Neural cell (in vitro differentiated cells): ENCODE results near the gene MCMBP. TPM values are rescaled to one million over a fixed set of nuclear protein-coding genes. Genes with fewer than 3 reads are reported as not detected.

Experiments
- H2AFZ ChIP-seq: fragments of 200-600, 300-800 bp; sonication (generic), shearing (Covaris generic); 2 replicates; pipeline ENCODE4 v1.6.0; 2014; ENCODE audit warnings: low read depth, mild to moderate bottlenecking, antibody characterized with exemption, low read length, moderate library complexity
- H3F3A ChIP-seq: fragments of 200-600 bp; shearing (Covaris generic); 2 replicates; pipeline ENCODE4 v1.6.1; 2016; ENCODE audit warnings: mild to moderate bottlenecking, moderate library complexity, mixed read lengths, antibody characterized with exemption, low read length; ENCODE audit not compliant: insufficient read depth, poor library complexity, severe bottlenecking
- H3K27ac ChIP-seq: fragments of 200-600, 300-800 bp; sonication (generic), shearing (Covaris generic); 2 replicates; pipeline ENCODE4 v1.5.1; 2014; ENCODE audit warnings: mild to moderate bottlenecking, low read length, moderate library complexity
- H3K27me3 ChIP-seq: fragments of 300-800, 200-600 bp; sonication (generic), shearing (Covaris generic); 2 replicates; pipeline ENCODE4 v1.6.0; 2014; ENCODE audit warnings: mild to moderate bottlenecking, low read depth, low read length, moderate library complexity; ENCODE audit not compliant: insufficient read depth
- H3K36me3 ChIP-seq: fragments of 300-800, 200-600 bp; sonication (generic), shearing (Covaris generic); 2 replicates; pipeline ENCODE4 v1.5.1; 2014; ENCODE audit warnings: mild to moderate bottlenecking, antibody characterized with exemption, low read length, moderate library complexity; ENCODE audit not compliant: insufficient read depth
- H3K4me2 ChIP-seq: fragments of 300-800, 200-600 bp; sonication (generic), shearing (Covaris generic); 2 replicates; pipeline ENCODE4 v1.6.0; 2014; ENCODE audit warnings: mild to moderate bottlenecking, low read length
- H3K4me3 ChIP-seq: fragments of 300-800, 200-600 bp; sonication (generic), shearing (Covaris generic); 2 replicates; pipeline ENCODE4 v1.5.1; 2014; ENCODE audit warnings: mild to moderate bottlenecking, low read length, moderate library complexity
- H3K79me2 ChIP-seq: fragments of 200-600 bp; shearing (Covaris generic); replicated peaks from 2 replicates; pipeline ENCODE4 v1.6.0; 2014; ENCODE audit warnings: mild to moderate bottlenecking, low read length, moderate library complexity; ENCODE audit not compliant: insufficient read depth
- H3K9ac ChIP-seq: fragments of 300-800, 200-600 bp; sonication (generic), shearing (Covaris generic); 2 replicates; pipeline ENCODE4 v1.6.1; 2016; ENCODE audit warnings: mild to moderate bottlenecking, low read length, mixed read lengths
- H3K9me2 ChIP-seq: fragments of 200-600 bp; shearing (Covaris generic); 2 replicates; pipeline ENCODE4 v1.6.1; 2016; ENCODE audit warnings: mild to moderate bottlenecking, low read length, mixed read lengths; ENCODE audit not compliant: insufficient read depth
- H3K9me3 ChIP-seq: fragments of 200-600, 300-800 bp; sonication (generic), shearing (Covaris generic); 2 replicates; pipeline ENCODE4 v1.6.1; 2016; ENCODE audit warnings: mild to moderate bottlenecking, mixed run types, low read length, moderate library complexity, mixed read lengths
- H4K20me1 ChIP-seq: fragments of 200-600 bp; shearing (Covaris generic); 2 replicates; pipeline ENCODE4 v1.6.1; 2016; ENCODE audit warnings: mild to moderate bottlenecking, mixed run types; ENCODE audit not compliant: insufficient read depth
- CTCF ChIP-seq: fragments of 450-650 bp; IDR thresholded peaks from 2 replicates; pipeline ENCODE4 v1.5.1; 2014; ENCODE audit warnings: antibody characterized with exemption, mild to moderate bottlenecking, moderate library complexity; ENCODE audit not compliant: poor library complexity, severe bottlenecking
- EP300 ChIP-seq: fragments of 450-650 bp; conservative IDR thresholded peaks from 2 replicates; pipeline ENCODE4 v1.6.1; 2014; ENCODE audit warnings: antibody characterized with exemption, mild to moderate bottlenecking, moderate library complexity; ENCODE audit not compliant: poor library complexity, severe bottlenecking
- EZH2 ChIP-seq: fragments of 200-600, 300-800 bp; shearing (Covaris generic), sonication (generic); IDR thresholded peaks from 2 replicates; pipeline ENCODE4 v1.6.1; 2014; ENCODE audit warnings: antibody characterized with exemption, low read length, borderline replicate concordance, mild to moderate bottlenecking; ENCODE audit not compliant: insufficient read depth, poor library complexity, severe bottlenecking
- MXI1 ChIP-seq: fragments of 450-650 bp; conservative IDR thresholded peaks from 2 replicates; pipeline ENCODE4 v1.6.1; 2014; ENCODE audit warnings: antibody characterized with exemption, mild to moderate bottlenecking; ENCODE audit not compliant: poor library complexity, severe bottlenecking
- POLR2AphosphoS5 ChIP-seq: IDR thresholded peaks from 2 replicates; pipeline ENCODE4 v1.6.1; 2012
- RAD21 ChIP-seq: fragments of 450-650 bp; conservative IDR thresholded peaks from 2 replicates; pipeline ENCODE4 v1.6.1; 2014; ENCODE audit warnings: antibody characterized with exemption, mild to moderate bottlenecking, moderate library complexity
- REST ChIP-seq: IDR thresholded peaks from 2 replicates; pipeline ENCODE4 v1.6.1; 2012; ENCODE audit warnings: borderline replicate concordance
- SMC3 ChIP-seq: fragments of 450-650 bp; conservative IDR thresholded peaks from 2 replicates; pipeline ENCODE4 v1.6.1; 2014; ENCODE audit warnings: antibody characterized with exemption, mild to moderate bottlenecking, moderate library complexity; ENCODE audit not compliant: poor library complexity
- TAF1 ChIP-seq: IDR thresholded peaks from 2 replicates; pipeline ENCODE4 v1.6.1; 2012; ENCODE audit warnings: low read depth
- polyA plus RNA-seq: library from polyadenylated mRNA; depleted of rRNA; stranded (reverse); fragments of >200 nt; gene quantifications from 2 replicates; pipeline ENCODE4 v1.2.3, GENCODE V29; 2014

Gene MCMBP
- polyA plus RNA-seq, 1 donor from 2014 or later: 58.0 TPM

GRCh38 chr10:119896937-119897770 lies 24.5 kb upstream of the MCMBP start:
- H3K27ac ChIP-seq: no peak overlapping the region
- no peak overlapping the region for H3K4me3 ChIP-seq
- no peaks in the 10 kb centered on the region for H4K20me1 ChIP-seq
- H3F3A ChIP-seq: no peaks in the 10 kb centered on the region
- TF ChIP-seq POLR2AphosphoS5 (no peak), RAD21 (no peak), CTCF (no peak), REST (no peak), EZH2 (no peak), TAF1 (no peak), SMC3 (no peak), EP300 (no peak), MXI1 (no peak)
- no peaks in the 10 kb centered on the region for H3K36me3 ChIP-seq
- H3K9me2 ChIP-seq: no peaks in the 10 kb centered on the region
- no peaks in the 10 kb centered on the region for H3K27me3 ChIP-seq
- peaks cover 39% of the 10 kb centered on the region for H3K79me2 ChIP-seq
- H3K9ac ChIP-seq: no peak overlapping the region
- no peak overlapping the region for H3K4me2 ChIP-seq
- H3K9me3 ChIP-seq: no peaks in the 10 kb centered on the region
- H2AFZ ChIP-seq: no peak overlapping the region

GRCh38 chr10:119896061-119896655 lies 23.5 kb upstream of the MCMBP start:
- H3K9me3 ChIP-seq: no peaks in the 10 kb centered on the region
- H3K9me2 ChIP-seq: no peaks in the 10 kb centered on the region
- no peaks in the 10 kb centered on the region for H3K27me3 ChIP-seq
- TF ChIP-seq POLR2AphosphoS5 (no peak), SMC3 (no peak), REST (no peak), MXI1 (no peak), EZH2 (no peak), CTCF (no peak), EP300 (no peak), TAF1 (no peak), RAD21 (no peak)
- no peak overlapping the region for H3K27ac ChIP-seq
- H2AFZ ChIP-seq: no peak overlapping the region
- no peak overlapping the region for H3K4me3 ChIP-seq
- H4K20me1 ChIP-seq: no peaks in the 10 kb centered on the region
- no peak overlapping the region for H3K9ac ChIP-seq
- H3K4me2 ChIP-seq: no peak overlapping the region
- no peaks in the 10 kb centered on the region for H3K36me3 ChIP-seq
- peaks cover 36% of the 10 kb centered on the region for H3K79me2 ChIP-seq
- no peaks in the 10 kb centered on the region for H3F3A ChIP-seq
